Heart right ventricle (tissue), 16 donors: ENCODE results near the gene LYPD6. TPM values are rescaled to one million over a fixed set of nuclear protein-coding genes. Genes with fewer than 3 reads are reported as not detected.
A peak's percentile ranks its signal among the peaks of the same experiment; 100 is the strongest.

Experiments used
- ATAC-seq, 8 donors: fragments of 200-7000 bp; cut with Tn5 transposase; one replicate each; pipeline ENCODE4 v1.9.1; 2020; ENCODE audit warnings: mild to moderate bottlenecking in 8 of 8, moderate library complexity in 8 of 8, moderate number of reproducible peaks in 1 of 8
- DNase-seq, 2 donors: peaks; one replicate each; pipeline ENCODE4 v3.0.0-alpha.2; 2020
- H3K27ac ChIP-seq, 10 donors: fragments of 200-600 bp; sonication (generic) in 2 of 10; one replicate each; pipeline versions ENCODE4 v1.5.0 to v1.8.0; 2020 to 2022; ENCODE audit warnings: mild to moderate bottlenecking in 3 of 10
- H3K27me3 ChIP-seq, 7 donors: fragments of 200-600 bp; one replicate each; pipeline ENCODE4 v1.8.0; 2021 to 2022; ENCODE audit warnings: mild to moderate bottlenecking in 2 of 7
- H3K36me3 ChIP-seq, 9 donors: fragments of 200-600 bp; sonication (generic) in 1 of 9; one replicate each; pipeline versions ENCODE4 v1.5.0 to v1.8.0; 2020 to 2022; ENCODE audit warnings: mild to moderate bottlenecking in 2 of 9
- H3K4me1 ChIP-seq, 9 donors: fragments of 200-600 bp; sonication (generic) in 1 of 9; one replicate each; pipeline versions ENCODE4 v1.5.0 to v1.8.0; 2020 to 2022; ENCODE audit warnings: mild to moderate bottlenecking in 4 of 9
- H3K4me3 ChIP-seq, 10 donors: fragments of 200-600 bp; sonication (generic) in 2 of 10; one replicate each; pipeline versions ENCODE4 v1.5.0 to v1.8.0; 2020 to 2022; ENCODE audit warnings: mild to moderate bottlenecking in 7 of 10, moderate library complexity in 2 of 10
- H3K9me3 ChIP-seq, 11 donors: fragments of 200-600 bp in 10 of 11; sonication (generic) in 2 of 11; one replicate each; pipeline versions ENCODE4 v1.5.0 to v1.8.0; 2013 to 2022; ENCODE audit warnings: mild to moderate bottlenecking in 2 of 11, control low read depth in 1 of 11, moderate library complexity in 1 of 11
- WGBS, 2 donors: extraction: QIAGEN DNeasy Blood & Tissue Kit; methylation state at CpG; one replicate each; pipeline ENCODE4 v1.1.7; 2013; ENCODE audit warnings: inconsistent platforms in 1 of 2; 5-methylcytosine and 5-hydroxymethylcytosine counted together
- intact Hi-C, 10 donors: fragments of 100-400 bp; cut with DNase I; formaldehyde crosslinking; loops; one replicate each; pipeline versions ENCODE4 v1.11.1 to v1.14.2; 2022
- polyA plus RNA-seq, 2 donors: library from polyadenylated mRNA; stranded (reverse); fragments of 200-250 nt; gene quantifications; one replicate each; pipeline ENCODE4 v1.2.3, GENCODE V29; 2013
- total RNA-seq, 10 donors: library from RNA; stranded (reverse); fragmentation: NEBNext Ultra II Directional in 3 of 10; extraction: Animal tissue kit (Norgen Biotek cat#: 25700) in 3 of 10; gene quantifications; one replicate each; pipeline versions ENCODE4 v1.2.1 to v1.2.4, GENCODE V29; 2021 to 2023
- TF ChIP-seq, protein P1 (sequence below), 9 donors: fragments of 200-600 bp; sonication (generic) in 2 of 9; IDR thresholded peaks; one replicate each; pipeline versions ENCODE4 v1.5.0 to v1.8.0; 2021 to 2022; ENCODE audit warnings: antibody characterized with exemption in 9 of 9, mild to moderate bottlenecking in 5 of 9, moderate library complexity in 1 of 9
- donor health status: Arrhythmogenic right ventricular cardiomyopathy.
- donor health status: ischemic (EF 13 %, LVEDD 7.1; RV severe dilation, severe dysfunction).
- donor health status: healthy with polysubstance abuse.
- donor health status: DM: no; HTN: yes; CAD: no.
- donor health status: DM: no; HTN: no; CAD: no.
- donor health status: ischemic (EF 25% LVEDD 6.9; RV normal size, moderate dysfunction).
- donor health status: ischemic (EF 25% LVEDD 5.7; RV mildly dilated, moderate dysfunction).
- donor health status: healthy.
- donor health status: DM: yes; HTN: yes; CAD: no.
- donor health status: Ischemic cardiomyopathy.
- donor health status: ischemic (EF 35%, LVEDD 5.7; RV mildly dilated, moderate dysfunction).
- donor health status: nonischemic (EF 11% LVEDD 7.7; RV severe dilation, severe dysfunction).
- donor health status: DM: yes; HTN: yes; CAD: no.
- donor health status: PGD.
- donor health status: ischemic (EF 29% LVEDD 5.4; RV normal size, mild dysfunction).
- donor health status: nonischemic (EF 23%, LVEDD 6.1; RV moderate dilation, normal function).

The LYPD6 gene
- total and polyA plus RNA-seq, 12 donors, result 0.06 to 0.55 (median 0.15) TPM; not detected in 1

DNA sequence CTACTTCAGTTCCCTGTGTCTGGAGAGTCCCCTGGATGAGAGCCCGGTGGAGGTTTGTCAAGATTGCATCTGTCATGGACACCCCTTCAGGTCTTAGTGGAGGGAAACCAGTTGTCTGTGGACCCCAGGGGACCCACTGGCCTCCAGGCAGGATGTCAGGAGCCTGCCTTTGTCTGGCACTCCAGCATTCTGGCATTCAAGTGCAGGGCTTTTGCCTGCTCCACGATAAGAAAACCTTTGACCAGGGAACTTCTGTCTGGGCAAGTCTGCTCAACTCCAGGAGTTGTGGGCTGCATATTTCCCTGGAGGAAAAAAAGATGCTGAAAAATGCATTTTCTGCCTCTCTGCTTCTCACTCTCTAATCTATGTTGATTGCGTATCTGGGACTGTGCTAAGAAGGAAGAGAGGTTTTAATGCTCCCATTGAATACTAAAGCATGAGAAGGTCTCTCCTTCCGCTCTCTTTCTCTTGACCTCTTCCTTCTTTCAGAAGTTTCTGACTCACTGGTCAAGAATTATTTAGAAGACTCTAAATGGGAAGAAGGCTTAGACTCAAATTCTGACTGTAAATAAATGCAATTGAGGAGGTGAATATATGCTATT is 152.7 kb downstream of the LYPD6 start:
- H3K4me1 ChIP-seq, result no peaks in the 10 kb centered on the region
- no peak overlapping the region for H3K27ac ChIP-seq
- H3K9me3 ChIP-seq, result no peaks in the 10 kb centered on the region
- intact Hi-C loops, result no loop called here
- no peaks in the 10 kb centered on the region for H3K36me3 ChIP-seq
- WGBS, 2 donors, result 51 to 55% methylated on average over 4 of the region's 4 CpGs
- no peak overlapping the region for H3K4me3 ChIP-seq
- H3K27me3 ChIP-seq, result peaks cover 0 to 11% (median 0%) of the 10 kb centered on the region in 7 donors
- TF ChIP-seq, protein P1, sequence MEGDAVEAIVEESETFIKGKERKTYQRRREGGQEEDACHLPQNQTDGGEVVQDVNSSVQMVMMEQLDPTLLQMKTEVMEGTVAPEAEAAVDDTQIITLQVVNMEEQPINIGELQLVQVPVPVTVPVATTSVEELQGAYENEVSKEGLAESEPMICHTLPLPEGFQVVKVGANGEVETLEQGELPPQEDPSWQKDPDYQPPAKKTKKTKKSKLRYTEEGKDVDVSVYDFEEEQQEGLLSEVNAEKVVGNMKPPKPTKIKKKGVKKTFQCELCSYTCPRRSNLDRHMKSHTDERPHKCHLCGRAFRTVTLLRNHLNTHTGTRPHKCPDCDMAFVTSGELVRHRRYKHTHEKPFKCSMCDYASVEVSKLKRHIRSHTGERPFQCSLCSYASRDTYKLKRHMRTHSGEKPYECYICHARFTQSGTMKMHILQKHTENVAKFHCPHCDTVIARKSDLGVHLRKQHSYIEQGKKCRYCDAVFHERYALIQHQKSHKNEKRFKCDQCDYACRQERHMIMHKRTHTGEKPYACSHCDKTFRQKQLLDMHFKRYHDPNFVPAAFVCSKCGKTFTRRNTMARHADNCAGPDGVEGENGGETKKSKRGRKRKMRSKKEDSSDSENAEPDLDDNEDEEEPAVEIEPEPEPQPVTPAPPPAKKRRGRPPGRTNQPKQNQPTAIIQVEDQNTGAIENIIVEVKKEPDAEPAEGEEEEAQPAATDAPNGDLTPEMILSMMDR (IDR thresholded peaks at IDR 0.05), result no peak
- no peak for DNase-seq
- no peak for ATAC-seq

DNA sequence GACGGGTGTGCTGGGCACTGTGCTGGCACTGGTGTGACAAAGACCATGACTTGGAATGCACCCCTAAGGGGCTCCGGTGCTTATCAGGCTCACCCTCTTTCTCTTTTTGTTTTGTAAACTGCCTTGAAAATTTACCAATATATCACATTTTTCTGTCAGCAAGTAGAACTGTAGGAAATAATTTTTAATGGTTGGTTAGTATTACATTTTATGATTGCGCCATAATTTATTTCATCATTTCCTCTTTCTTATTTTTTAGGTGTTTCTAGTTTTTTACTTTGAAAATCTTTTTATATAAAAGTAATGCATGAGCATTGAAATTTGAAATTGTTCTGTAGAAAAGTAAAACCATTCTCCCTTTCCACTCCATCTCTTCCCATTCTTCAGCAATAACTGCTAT is 156.3 kb downstream of the LYPD6 start:
- no peaks in the 10 kb centered on the region for H3K36me3 ChIP-seq
- intact Hi-C loops, result no loop called here
- 80 to 85% methylated on average over 3 of the region's 3 CpGs for WGBS, 2 donors
- TF ChIP-seq, protein P1 (IDR thresholded peaks at IDR 0.05), result no peak
- no peaks in the 10 kb centered on the region for H3K9me3 ChIP-seq
- H3K4me1 ChIP-seq, result no peaks in the 10 kb centered on the region
- peaks cover 0 to 11% (median 0%) of the 10 kb centered on the region in 7 donors for H3K27me3 ChIP-seq
- no peak overlapping the region for H3K4me3 ChIP-seq
- ATAC-seq (no peak), DNase-seq (no peak)
- no peak overlapping the region for H3K27ac ChIP-seq

DNA sequence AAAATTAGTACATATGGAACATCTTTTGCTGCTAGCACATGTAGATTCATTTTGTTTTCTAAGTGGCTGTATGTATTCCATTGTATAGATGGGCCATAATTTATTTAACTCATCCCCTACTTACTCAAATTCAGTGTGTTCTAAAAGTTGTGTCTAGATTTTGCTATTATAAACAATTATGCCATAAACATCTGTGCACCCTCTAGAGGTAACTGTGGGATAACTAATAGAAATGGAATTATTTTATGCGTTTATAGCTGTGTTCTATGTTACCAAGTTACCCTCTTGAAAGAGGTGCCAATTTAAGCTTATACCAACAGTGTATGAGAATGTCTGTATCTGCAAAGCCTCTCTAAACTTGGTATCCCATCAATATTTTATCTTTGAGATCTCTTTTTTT is 156.8 kb downstream of the LYPD6 start:
- 80 to 86% methylated on average over 1 of the region's 1 CpG for WGBS, 2 donors
- Histone ChIP-seq H3K27me3 (peaks cover 0 to 11% (median 0%) of the 10 kb centered on the region in 7 donors), H3K9me3 (no peaks in the 10 kb centered on the region), H3K4me1 (no peaks in the 10 kb centered on the region), H3K4me3 (no peak overlapping the region), H3K27ac (no peak overlapping the region), H3K36me3 (no peaks in the 10 kb centered on the region)
- no peak for DNase-seq
- intact Hi-C loops, result no loop called here
- TF ChIP-seq, protein P1 (IDR thresholded peaks at IDR 0.05), result no peak
- ATAC-seq, result no peak

DNA sequence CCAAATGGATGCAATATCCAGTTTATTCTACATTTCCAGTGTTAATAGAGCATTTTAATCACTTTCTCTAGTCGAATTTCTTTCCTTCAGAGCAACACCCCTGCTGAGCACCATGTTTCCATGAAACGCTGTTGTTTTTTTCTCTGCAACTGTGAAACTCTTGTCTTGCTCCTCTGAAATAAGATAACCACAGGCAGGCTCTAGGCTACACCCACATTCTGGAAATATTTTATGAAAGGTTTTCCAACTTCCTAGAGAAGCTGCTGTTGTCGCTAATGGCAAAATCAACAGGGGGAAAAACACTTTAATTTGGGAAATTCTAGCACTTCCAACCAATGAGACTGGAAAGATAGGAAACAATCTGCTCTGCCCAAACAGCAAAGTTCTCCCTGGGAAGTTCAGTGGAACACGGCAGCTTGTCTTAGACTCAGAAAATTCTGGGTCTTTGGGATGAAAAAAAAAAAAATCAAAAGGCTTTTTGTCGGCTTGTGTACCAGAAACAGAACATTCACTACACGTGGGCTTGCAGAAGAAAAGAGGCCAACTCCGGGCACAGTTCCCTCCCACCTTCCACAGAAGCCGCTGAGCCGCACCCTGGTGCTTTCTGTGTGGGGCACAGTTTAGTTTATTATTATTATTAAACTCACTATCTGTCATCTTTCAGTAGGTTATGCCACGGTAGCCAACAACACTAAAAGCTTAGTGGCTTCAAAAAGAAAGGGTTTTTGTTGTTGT is 158.5 kb downstream of the LYPD6 start:
- Histone ChIP-seq H3K4me3 (no peak overlapping the region), H3K27me3 (peaks cover 0 to 11% (median 0%) of the 10 kb centered on the region in 7 donors), H3K36me3 (no peaks in the 10 kb centered on the region), H3K27ac (no peak overlapping the region), H3K4me1 (no peaks in the 10 kb centered on the region), H3K9me3 (no peaks in the 10 kb centered on the region)
- TF ChIP-seq, protein P1 (IDR thresholded peaks at IDR 0.05), result no peak
- DNase-seq (no peak), ATAC-seq (peak in 1 of 8 donors; percentile 34)
- 43 to 55% methylated on average over 10 of the region's 10 CpGs for WGBS, 2 donors
- intact Hi-C loops, result no loop called here
